GM21529 (cell line): ENCODE measurements around the gene PRODH2.

Experiments
- ATAC-seq: cut with Tn5 transposase; IDR thresholded peaks from one replicate; pipeline ENCODE4 v1.9.1; 2021; ENCODE audit not compliant: unreplicated experiment

PRODH2 gene

GRCh38 chr19:35759697-35760096 is 52.9 kb downstream of the PRODH2 start:
- ATAC-seq: no peak

- peak; percentile 92 for ATAC-seq
Observed at GRCh38 chr19:35757749-35758608, 54.7 kb downstream of the PRODH2 start, which contains the start of gene PROSER3. TSS of gene PROSER3 (plus strand) at chr19:35758176. CDS start at chr19:35758216, 40 bp downstream.

- ATAC-seq: no peak
Observed at GRCh38 chr19:35757231-35757748, 55.4 kb downstream of the PRODH2 start.

GRCh38 chr19:35756377-35757230 is 56.0 kb downstream of the PRODH2 start, which contains the start of gene HSPB6:
TSS of gene HSPB6 (minus strand) at chr19:35757029. CDS start at chr19:35757008, 21 bp downstream.
- ATAC-seq: no peak

GRCh38 chr19:35755550-35756376 is 56.9 kb downstream of the PRODH2 start:
- ATAC-seq: no peak

GRCh38 chr19:35755131-35755549 is 57.5 kb downstream of the PRODH2 start:
- no peak for ATAC-seq

- ATAC-seq: no peak
Observed at GRCh38 chr19:35754370-35755130, 58.1 kb downstream of the PRODH2 start.

- ATAC-seq: no peak
Observed at GRCh38 chr19:35753634-35754369, 58.8 kb downstream of the PRODH2 start.

GRCh38 chr19:35752746-35753350 is 59.8 kb downstream of the PRODH2 start:
- no peak for ATAC-seq

GRCh38 chr19:35751839-35752745 is 60.6 kb downstream of the PRODH2 start:
- ATAC-seq: no peak

GRCh38 chr19:35750167-35750566 is 62.5 kb downstream of the PRODH2 start:
- ATAC-seq: no peak
